RPMI7951 (cell line): ENCODE measurements around the gene CCZ1B. TPM values are rescaled to one million over a fixed set of nuclear protein-coding genes. Genes with fewer than 3 reads are reported as not detected.
"Not testable (repeated sequence)": the region's sequence is repeated elsewhere in the genome, so short reads cannot be mapped to it uniquely, and the experiment has no call there.

Experiments
- DNase-seq: peaks from one replicate; pipeline ENCODE4 v3.0.0-alpha.2; 2012; ENCODE audit warnings: low read depth
- total RNA-seq: library from RNA; depleted of rRNA; stranded (reverse); fragments of >200 nt; shearing (Covaris generic); gene quantifications from 2 replicates; pipeline ENCODE4 v1.2.3, GENCODE V29; 2014

Gene CCZ1B
- total RNA-seq, 1 experiment from 2014 or later, result 45.2 TPM

GRCh38 chr7:6831018-6831725 is 5.1 kb upstream of the CCZ1B start:
- no peak for DNase-seq

- not testable (repeated sequence) for DNase-seq
Observed at GRCh38 chr7:6830026-6830425, 4.0 kb upstream of the CCZ1B start.

- not testable (repeated sequence) for DNase-seq
Observed at GRCh38 chr7:6829616-6830015, 3.5 kb upstream of the CCZ1B start.

GRCh38 chr7:6827180-6827579 is 1.1 kb upstream of the CCZ1B start:
- DNase-seq, result not testable (repeated sequence)

- not testable (repeated sequence) for DNase-seq
Observed at GRCh38 chr7:6825236-6826125, 594 bp downstream of the CCZ1B start.

GRCh38 chr7:6821622-6822021 is 4.5 kb downstream of the CCZ1B start:
- not testable (repeated sequence) for DNase-seq

- not testable (repeated sequence) for DNase-seq
Observed at GRCh38 chr7:6815470-6815869, 10.6 kb downstream of the CCZ1B start.

- DNase-seq, result not testable (repeated sequence)
Observed at GRCh38 chr7:6813011-6813410, 13.1 kb downstream of the CCZ1B start.

GRCh38 chr7:6807959-6808358 is 18.1 kb downstream of the CCZ1B start:
- not testable (repeated sequence) for DNase-seq

- DNase-seq, result not testable (repeated sequence)
Observed at GRCh38 chr7:6807393-6807918, 18.6 kb downstream of the CCZ1B start.

- not testable (repeated sequence) for DNase-seq
Observed at GRCh38 chr7:6800331-6800730, 25.7 kb downstream of the CCZ1B start.

GRCh38 chr7:6799887-6800286 is 26.2 kb downstream of the CCZ1B start:
- DNase-seq, result not testable (repeated sequence)

- DNase-seq, result not testable (repeated sequence)
Observed at GRCh38 chr7:6798047-6798446, 28.0 kb downstream of the CCZ1B start.

- not testable (repeated sequence) for DNase-seq
Observed at GRCh38 chr7:6797218-6797617, 28.9 kb downstream of the CCZ1B start.

GRCh38 chr7:6794276-6794675 is 31.8 kb downstream of the CCZ1B start:
- not testable (repeated sequence) for DNase-seq

- DNase-seq, result peak; percentile 76
Observed at GRCh38 chr7:6792113-6792872, 33.8 kb downstream of the CCZ1B start.

GRCh38 chr7:6789353-6789752 is 36.7 kb downstream of the CCZ1B start:
- DNase-seq, result not testable (repeated sequence)

GRCh38 chr7:6781581-6781980 is 44.5 kb downstream of the CCZ1B start:
- DNase-seq, result not testable (repeated sequence)

GRCh38 chr7:6761186-6761585 is 64.9 kb downstream of the CCZ1B start:
- not testable (repeated sequence) for DNase-seq

GRCh38 chr7:6753964-6754363 is 72.1 kb downstream of the CCZ1B start, which contains the start of gene RSPH10B2:
TSS of gene RSPH10B2 (plus strand) at chr7:6754103. CDS start at chr7:6757678, 3,575 bp downstream.
- DNase-seq, result not testable (repeated sequence)

GRCh38 chr7:6750173-6750572 is 75.9 kb downstream of the CCZ1B start:
- DNase-seq, result not testable (repeated sequence)
